HEK293 (cell line): ENCODE data around the gene PLA2G4B.

Source experiments
- CTCF ChIA-PET: fragments of 350-600 bp; formaldehyde crosslinking; extraction: SDS; loops from one replicate; lab custom pipeline; 2021; ENCODE audit warnings: antibody characterized with exemption; lab: Yijun Ruan, JAX
- POLR2A ChIA-PET: fragments of 300-600 bp; formaldehyde crosslinking; extraction: SDS; loops from one replicate; lab custom pipeline; 2020; ENCODE audit warnings: antibody characterized with exemption, inconsistent platforms; lab: Yijun Ruan, JAX
- H3K27ac ChIP-seq: fragments of 200-500 bp; sonication (Bioruptor generic); 2 replicates; pipeline ENCODE4 v1.5.1; 2014; ENCODE audit warnings: low read depth, low read length, control low read depth, inconsistent platforms; ENCODE audit errors: extremely low read depth
- H3K36me3 ChIP-seq, 2 experiments: fragments of 200-500 bp in 1 of 2; sonication (Bioruptor generic) in 1 of 2; 1 replicate in 1 of 2; 2 replicates in 1 of 2; pipeline ENCODE4 v1.5.1; 2014 to 2017; ENCODE audit warnings: inconsistent platforms in 2 of 2, low read length in 2 of 2; ENCODE audit not compliant: control insufficient read depth in 2 of 2, insufficient read depth in 1 of 2
- H3K4me1 ChIP-seq: fragments of 200-500 bp; sonication (Bioruptor generic); 2 replicates; pipeline ENCODE4 v1.5.1; 2014; ENCODE audit warnings: mild to moderate bottlenecking, low read length, inconsistent platforms; ENCODE audit not compliant: control insufficient read depth, insufficient read depth
- H3K4me3 ChIP-seq: 2 replicates; pipeline ENCODE4 v1.5.1; 2011; ENCODE audit warnings: low read depth, mild to moderate bottlenecking, control low read depth, low read length, moderate library complexity
- H3K9me3 ChIP-seq: fragments of 200-500 bp; sonication (Bioruptor generic); 2 replicates; pipeline ENCODE4 v1.5.1; 2014; ENCODE audit warnings: low read depth, low read length, inconsistent platforms; ENCODE audit not compliant: control insufficient read depth, insufficient read depth
- EGR2 ChIP-seq: fragments of 450-650 bp; formaldehyde crosslinking; IDR thresholded peaks from 2 replicates; pipeline ENCODE4 v1.5.1; 2016; ENCODE audit warnings: low read depth, missing biosample characterization, missing genetic modification characterization
- KLF1 ChIP-seq: fragments of 450-650 bp; formaldehyde crosslinking; IDR thresholded peaks from 2 replicates; pipeline ENCODE4 v1.5.1; 2016; ENCODE audit warnings: missing biosample characterization, missing genetic modification characterization
- SCRT1 ChIP-seq: fragments of 450-650 bp; formaldehyde crosslinking; IDR thresholded peaks from 2 replicates; pipeline ENCODE4 v1.5.1; 2016; ENCODE audit warnings: missing biosample characterization, missing genetic modification characterization, borderline replicate concordance
- SCRT2 ChIP-seq: fragments of 450-650 bp; formaldehyde crosslinking; IDR thresholded peaks from 2 replicates; pipeline ENCODE4 v1.5.1; 2016; ENCODE audit warnings: missing biosample characterization, missing genetic modification characterization
- WT1 ChIP-seq: fragments of 450-650 bp; formaldehyde crosslinking; IDR thresholded peaks from 2 replicates; pipeline ENCODE4 v1.5.1; 2016; ENCODE audit warnings: missing biosample characterization, missing genetic modification characterization
- ZFHX2 ChIP-seq: fragments of 450-650 bp; formaldehyde crosslinking; conservative IDR thresholded peaks from 2 replicates; pipeline ENCODE4 v1.5.1; 2016; ENCODE audit warnings: missing biosample characterization, missing genetic modification characterization
- ZNF114 ChIP-seq: fragments of 450-650 bp; formaldehyde crosslinking; IDR thresholded peaks from 2 replicates; pipeline ENCODE4 v1.5.0; 2017; ENCODE audit warnings: missing biosample characterization, missing genetic modification characterization
- ZNF155 ChIP-seq: fragments of 450-650 bp; formaldehyde crosslinking; IDR thresholded peaks from 2 replicates; pipeline ENCODE4 v1.5.1; 2016; ENCODE audit warnings: missing biosample characterization, missing genetic modification characterization
- ZNF24 ChIP-seq: fragments of 450-650 bp; formaldehyde crosslinking; IDR thresholded peaks from 2 replicates; pipeline ENCODE4 v1.5.1; 2016; ENCODE audit warnings: missing biosample characterization, missing genetic modification characterization
- ZNF596 ChIP-seq: fragments of 450-650 bp; IDR thresholded peaks from 2 replicates; pipeline ENCODE4 v1.5.0; 2018; ENCODE audit warnings: missing biosample characterization, mild to moderate bottlenecking, missing genetic modification characterization, moderate library complexity
- ZNF707 ChIP-seq: fragments of 450-650 bp; formaldehyde crosslinking; IDR thresholded peaks from 2 replicates; pipeline ENCODE4 v1.5.1; 2016; ENCODE audit warnings: missing biosample characterization, missing genetic modification characterization
- ZNF837 ChIP-seq: fragments of 450-650 bp; formaldehyde crosslinking; IDR thresholded peaks from 2 replicates; pipeline ENCODE4 v1.5.1; 2016; ENCODE audit warnings: missing biosample characterization, missing genetic modification characterization
- ZNF843 ChIP-seq: fragments of 450-650 bp; formaldehyde crosslinking; IDR thresholded peaks from 2 replicates; pipeline ENCODE4 v1.5.1; 2016; ENCODE audit warnings: missing biosample characterization, missing genetic modification characterization
- TF ChIP-seq, protein P1 (sequence below): fragments of 450-650 bp; formaldehyde crosslinking; IDR thresholded peaks from 2 replicates; pipeline ENCODE4 v1.5.1; 2016; ENCODE audit warnings: missing biosample characterization, missing genetic modification characterization, borderline replicate concordance
- TF ChIP-seq, protein P2 (sequence below): fragments of 450-650 bp; formaldehyde crosslinking; IDR thresholded peaks from 2 replicates; pipeline ENCODE4 v1.5.1; 2016; ENCODE audit warnings: missing biosample characterization, missing genetic modification characterization
- TF ChIP-seq, protein P3 (sequence below): fragments of 450-650 bp; formaldehyde crosslinking; IDR thresholded peaks from 2 replicates; pipeline ENCODE4 v1.5.1; 2016; ENCODE audit warnings: missing biosample characterization, missing genetic modification characterization
- TF ChIP-seq, protein P4 (sequence below): IDR thresholded peaks from 2 replicates; pipeline ENCODE4 v1.6.1; 2011; ENCODE audit warnings: mild to moderate bottlenecking, low read depth, low read length, borderline replicate concordance
- TF ChIP-seq, protein P5 (sequence below): fragments of 450-650 bp; formaldehyde crosslinking; IDR thresholded peaks from 2 replicates; pipeline ENCODE4 v1.5.1; 2017; ENCODE audit warnings: missing biosample characterization, missing genetic modification characterization
- TF ChIP-seq, protein P6 (sequence below): fragments of 450-650 bp; formaldehyde crosslinking; IDR thresholded peaks from 2 replicates; pipeline ENCODE4 v1.5.1; 2016; ENCODE audit warnings: missing biosample characterization, missing genetic modification characterization

PLA2G4B gene, protein sequence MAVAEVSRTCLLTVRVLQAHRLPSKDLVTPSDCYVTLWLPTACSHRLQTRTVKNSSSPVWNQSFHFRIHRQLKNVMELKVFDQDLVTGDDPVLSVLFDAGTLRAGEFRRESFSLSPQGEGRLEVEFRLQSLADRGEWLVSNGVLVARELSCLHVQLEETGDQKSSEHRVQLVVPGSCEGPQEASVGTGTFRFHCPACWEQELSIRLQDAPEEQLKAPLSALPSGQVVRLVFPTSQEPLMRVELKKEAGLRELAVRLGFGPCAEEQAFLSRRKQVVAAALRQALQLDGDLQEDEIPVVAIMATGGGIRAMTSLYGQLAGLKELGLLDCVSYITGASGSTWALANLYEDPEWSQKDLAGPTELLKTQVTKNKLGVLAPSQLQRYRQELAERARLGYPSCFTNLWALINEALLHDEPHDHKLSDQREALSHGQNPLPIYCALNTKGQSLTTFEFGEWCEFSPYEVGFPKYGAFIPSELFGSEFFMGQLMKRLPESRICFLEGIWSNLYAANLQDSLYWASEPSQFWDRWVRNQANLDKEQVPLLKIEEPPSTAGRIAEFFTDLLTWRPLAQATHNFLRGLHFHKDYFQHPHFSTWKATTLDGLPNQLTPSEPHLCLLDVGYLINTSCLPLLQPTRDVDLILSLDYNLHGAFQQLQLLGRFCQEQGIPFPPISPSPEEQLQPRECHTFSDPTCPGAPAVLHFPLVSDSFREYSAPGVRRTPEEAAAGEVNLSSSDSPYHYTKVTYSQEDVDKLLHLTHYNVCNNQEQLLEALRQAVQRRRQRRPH

DNA sequence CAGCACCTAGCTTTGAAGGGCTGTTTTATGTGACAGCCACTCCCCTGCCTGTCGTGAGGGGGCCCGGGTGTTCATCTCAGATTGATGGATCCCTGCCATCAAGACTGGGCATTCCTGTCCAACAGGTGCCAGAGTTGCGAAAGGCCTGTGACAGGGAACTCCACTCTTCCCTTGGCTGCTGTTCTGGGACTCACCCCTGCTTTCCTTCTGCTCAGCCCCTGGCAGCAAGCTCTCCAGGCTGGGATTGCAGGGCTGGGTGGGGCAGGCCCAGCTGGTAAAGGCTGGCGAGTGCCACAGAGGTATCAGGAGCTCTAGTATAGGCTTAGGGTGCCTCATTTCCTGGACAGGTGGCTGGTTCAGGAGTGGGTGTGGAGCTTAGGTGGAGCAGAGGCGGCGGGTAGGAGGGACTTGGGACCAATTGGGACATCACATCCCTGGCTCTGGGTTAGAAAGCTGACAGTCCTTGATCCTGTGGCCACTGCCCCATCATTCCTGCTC is at the start of gene PLA2G4B:
PLA2G4B (plus strand) TSS at position 448 of the 498 bp plus-strand sequence. CDS start 67 bp downstream, outside the sequence.
- H3K4me1 ChIP-seq = no peaks in the 10 kb centered on the region
- POLR2A ChIA-PET = interaction anchor here (0.6 to 1.1 kb wide), 2 partner anchors 42 to 422 kb away, joined by 3 read pairs; no protein-coding TSS in a partner anchor
- H3K36me3 ChIP-seq = no peaks in the 10 kb centered on the region
- no peak within 1 kb of the TSS for H3K27ac ChIP-seq
- TF ChIP-seq ZNF707 (tag by site-specific recombination) (no peak), KLF1 (tag by site-specific recombination) (peak; percentile 27; the same call in 1 of the 2 replicates), ZFHX2 (tag by site-specific recombination) (peak; percentile 59), EGR2 (tag by site-specific recombination) (0 out of 2 replicates have a peak, but pooled peaks have one; percentile 38), ZNF843 (tag by site-specific recombination) (no peak), WT1 (no peak), ZNF114 (no peak), SCRT1 (tag by site-specific recombination) (peak; percentile 65; the same call in 1 of the 2 replicates), SCRT2 (tag by site-specific recombination) (peak; percentile 99), ZNF155 (tag by site-specific recombination) (no peak)
- TF ChIP-seq, protein P1, sequence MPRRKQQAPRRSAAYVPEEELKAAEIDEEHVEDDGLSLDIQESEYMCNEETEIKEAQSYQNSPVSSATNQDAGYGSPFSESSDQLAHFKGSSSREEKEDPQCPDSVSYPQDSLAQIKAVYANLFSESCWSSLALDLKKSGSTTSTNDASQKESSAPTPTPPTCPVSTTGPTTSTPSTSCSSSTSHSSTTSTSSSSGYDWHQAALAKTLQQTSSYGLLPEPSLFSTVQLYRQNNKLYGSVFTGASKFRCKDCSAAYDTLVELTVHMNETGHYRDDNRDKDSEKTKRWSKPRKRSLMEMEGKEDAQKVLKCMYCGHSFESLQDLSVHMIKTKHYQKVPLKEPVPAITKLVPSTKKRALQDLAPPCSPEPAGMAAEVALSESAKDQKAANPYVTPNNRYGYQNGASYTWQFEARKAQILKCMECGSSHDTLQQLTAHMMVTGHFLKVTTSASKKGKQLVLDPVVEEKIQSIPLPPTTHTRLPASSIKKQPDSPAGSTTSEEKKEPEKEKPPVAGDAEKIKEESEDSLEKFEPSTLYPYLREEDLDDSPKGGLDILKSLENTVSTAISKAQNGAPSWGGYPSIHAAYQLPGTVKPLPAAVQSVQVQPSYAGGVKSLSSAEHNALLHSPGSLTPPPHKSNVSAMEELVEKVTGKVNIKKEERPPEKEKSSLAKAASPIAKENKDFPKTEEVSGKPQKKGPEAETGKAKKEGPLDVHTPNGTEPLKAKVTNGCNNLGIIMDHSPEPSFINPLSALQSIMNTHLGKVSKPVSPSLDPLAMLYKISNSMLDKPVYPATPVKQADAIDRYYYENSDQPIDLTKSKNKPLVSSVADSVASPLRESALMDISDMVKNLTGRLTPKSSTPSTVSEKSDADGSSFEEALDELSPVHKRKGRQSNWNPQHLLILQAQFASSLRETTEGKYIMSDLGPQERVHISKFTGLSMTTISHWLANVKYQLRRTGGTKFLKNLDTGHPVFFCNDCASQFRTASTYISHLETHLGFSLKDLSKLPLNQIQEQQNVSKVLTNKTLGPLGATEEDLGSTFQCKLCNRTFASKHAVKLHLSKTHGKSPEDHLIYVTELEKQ (tag by site-specific recombination) = no peak
- TF ChIP-seq, protein P2, sequence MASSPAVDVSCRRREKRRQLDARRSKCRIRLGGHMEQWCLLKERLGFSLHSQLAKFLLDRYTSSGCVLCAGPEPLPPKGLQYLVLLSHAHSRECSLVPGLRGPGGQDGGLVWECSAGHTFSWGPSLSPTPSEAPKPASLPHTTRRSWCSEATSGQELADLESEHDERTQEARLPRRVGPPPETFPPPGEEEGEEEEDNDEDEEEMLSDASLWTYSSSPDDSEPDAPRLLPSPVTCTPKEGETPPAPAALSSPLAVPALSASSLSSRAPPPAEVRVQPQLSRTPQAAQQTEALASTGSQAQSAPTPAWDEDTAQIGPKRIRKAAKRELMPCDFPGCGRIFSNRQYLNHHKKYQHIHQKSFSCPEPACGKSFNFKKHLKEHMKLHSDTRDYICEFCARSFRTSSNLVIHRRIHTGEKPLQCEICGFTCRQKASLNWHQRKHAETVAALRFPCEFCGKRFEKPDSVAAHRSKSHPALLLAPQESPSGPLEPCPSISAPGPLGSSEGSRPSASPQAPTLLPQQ (tag by site-specific recombination) = no peak
- CTCF ChIA-PET = no interaction called here
- no peak within 1 kb of the TSS for H3K4me3 ChIP-seq
- H3K9me3 ChIP-seq = no peaks in the 10 kb centered on the region

DNA sequence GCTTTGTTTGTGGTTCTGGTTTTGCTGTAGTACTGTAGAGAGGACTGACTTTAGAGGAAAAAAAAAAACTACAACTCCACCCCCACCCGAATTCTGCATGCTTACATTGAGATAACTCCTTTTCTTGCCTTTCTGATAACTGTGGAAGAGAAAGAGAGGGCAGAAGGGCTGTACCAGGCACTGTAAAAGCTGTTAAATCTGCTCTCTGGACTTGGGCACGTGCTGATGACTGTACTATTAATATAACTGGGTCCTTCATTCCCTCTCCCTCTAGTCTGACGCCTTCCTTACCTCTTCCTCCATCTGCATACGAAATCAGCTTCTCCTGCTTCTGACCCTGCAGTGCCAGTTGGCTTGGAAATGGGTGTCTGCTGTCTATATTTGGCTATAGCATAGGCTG is 49.4 kb upstream of the PLA2G4B start:
- H3K9me3 ChIP-seq = no peaks in the 10 kb centered on the region
- no peak overlapping the region for H3K4me3 ChIP-seq
- TF ChIP-seq ZNF24 = no peak
- no peak for TF ChIP-seq ZNF596
- no peak for TF ChIP-seq ZNF837 (tag by site-specific recombination)
- TF ChIP-seq, protein P3, sequence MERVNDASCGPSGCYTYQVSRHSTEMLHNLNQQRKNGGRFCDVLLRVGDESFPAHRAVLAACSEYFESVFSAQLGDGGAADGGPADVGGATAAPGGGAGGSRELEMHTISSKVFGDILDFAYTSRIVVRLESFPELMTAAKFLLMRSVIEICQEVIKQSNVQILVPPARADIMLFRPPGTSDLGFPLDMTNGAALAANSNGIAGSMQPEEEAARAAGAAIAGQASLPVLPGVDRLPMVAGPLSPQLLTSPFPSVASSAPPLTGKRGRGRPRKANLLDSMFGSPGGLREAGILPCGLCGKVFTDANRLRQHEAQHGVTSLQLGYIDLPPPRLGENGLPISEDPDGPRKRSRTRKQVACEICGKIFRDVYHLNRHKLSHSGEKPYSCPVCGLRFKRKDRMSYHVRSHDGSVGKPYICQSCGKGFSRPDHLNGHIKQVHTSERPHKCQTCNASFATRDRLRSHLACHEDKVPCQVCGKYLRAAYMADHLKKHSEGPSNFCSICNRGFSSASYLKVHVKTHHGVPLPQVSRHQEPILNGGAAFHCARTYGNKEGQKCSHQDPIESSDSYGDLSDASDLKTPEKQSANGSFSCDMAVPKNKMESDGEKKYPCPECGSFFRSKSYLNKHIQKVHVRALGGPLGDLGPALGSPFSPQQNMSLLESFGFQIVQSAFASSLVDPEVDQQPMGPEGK (tag by site-specific recombination) = no peak
- TF ChIP-seq, protein P4, sequence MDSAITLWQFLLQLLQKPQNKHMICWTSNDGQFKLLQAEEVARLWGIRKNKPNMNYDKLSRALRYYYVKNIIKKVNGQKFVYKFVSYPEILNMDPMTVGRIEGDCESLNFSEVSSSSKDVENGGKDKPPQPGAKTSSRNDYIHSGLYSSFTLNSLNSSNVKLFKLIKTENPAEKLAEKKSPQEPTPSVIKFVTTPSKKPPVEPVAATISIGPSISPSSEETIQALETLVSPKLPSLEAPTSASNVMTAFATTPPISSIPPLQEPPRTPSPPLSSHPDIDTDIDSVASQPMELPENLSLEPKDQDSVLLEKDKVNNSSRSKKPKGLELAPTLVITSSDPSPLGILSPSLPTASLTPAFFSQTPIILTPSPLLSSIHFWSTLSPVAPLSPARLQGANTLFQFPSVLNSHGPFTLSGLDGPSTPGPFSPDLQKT = no peak
- TF ChIP-seq, protein P5, sequence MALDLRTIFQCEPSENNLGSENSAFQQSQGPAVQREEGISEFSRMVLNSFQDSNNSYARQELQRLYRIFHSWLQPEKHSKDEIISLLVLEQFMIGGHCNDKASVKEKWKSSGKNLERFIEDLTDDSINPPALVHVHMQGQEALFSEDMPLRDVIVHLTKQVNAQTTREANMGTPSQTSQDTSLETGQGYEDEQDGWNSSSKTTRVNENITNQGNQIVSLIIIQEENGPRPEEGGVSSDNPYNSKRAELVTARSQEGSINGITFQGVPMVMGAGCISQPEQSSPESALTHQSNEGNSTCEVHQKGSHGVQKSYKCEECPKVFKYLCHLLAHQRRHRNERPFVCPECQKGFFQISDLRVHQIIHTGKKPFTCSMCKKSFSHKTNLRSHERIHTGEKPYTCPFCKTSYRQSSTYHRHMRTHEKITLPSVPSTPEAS (tag by site-specific recombination) = no peak
- TF ChIP-seq, protein P6, sequence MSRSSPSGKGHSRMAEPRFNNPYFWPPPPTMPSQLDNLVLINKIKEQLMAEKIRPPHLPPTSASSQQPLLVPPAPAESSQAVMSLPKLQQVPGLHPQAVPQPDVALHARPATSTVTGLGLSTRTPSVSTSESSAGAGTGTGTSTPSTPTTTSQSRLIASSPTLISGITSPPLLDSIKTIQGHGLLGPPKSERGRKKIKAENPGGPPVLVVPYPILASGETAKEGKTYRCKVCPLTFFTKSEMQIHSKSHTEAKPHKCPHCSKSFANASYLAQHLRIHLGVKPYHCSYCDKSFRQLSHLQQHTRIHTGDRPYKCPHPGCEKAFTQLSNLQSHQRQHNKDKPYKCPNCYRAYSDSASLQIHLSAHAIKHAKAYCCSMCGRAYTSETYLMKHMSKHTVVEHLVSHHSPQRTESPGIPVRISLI = no peak
- CTCF ChIA-PET = interaction anchor here (0.7 to 4.9 kb wide), 4 partner anchors 13 to 20 kb away, joined by 3 to 24 read pairs (median 4); partner anchors contain the start of gene MAPKBP1
- POLR2A ChIA-PET = interaction anchor here (0.7 kb wide), 1 partner anchor 10 kb away, joined by 3 read pairs; no protein-coding TSS in a partner anchor
- H3K27ac ChIP-seq = no peak overlapping the region
- no peaks in the 10 kb centered on the region for H3K4me1 ChIP-seq
- H3K36me3 ChIP-seq = no peaks in the 10 kb centered on the region
